ENCODE measurements around the gene CARD9.
A peak's percentile ranks its signal among the peaks of the same experiment; 100 is the strongest.
"Not testable (repeated sequence)": the region's sequence is repeated elsewhere in the genome, so short reads cannot be mapped to it uniquely, and the experiment has no call there.

Gene CARD9

GRCh38 chr9:136363949-136364748, 9.3 kb downstream of the CARD9 start:
- DNase-seq (ENCODE audit: low read depth) = no peak

- DNase-seq (ENCODE audit: low read depth) = peak; percentile 93
These were observed 10.1 kb downstream of the CARD9 start, which contains the start of gene DNLZ for GRCh38 chr9:136363106-136363948. Gene DNLZ, minus strand, starts transcription at chr9:136363744. Its CDS starts 30 bp downstream, at chr9:136363714.

- no peak for DNase-seq (ENCODE audit: low read depth)
These were observed 11.1 kb downstream of the CARD9 start for GRCh38 chr9:136362450-136362784.

GRCh38 chr9:136361754-136362449, 11.6 kb downstream of the CARD9 start:
- DNase-seq (ENCODE audit: low read depth) = no peak

GRCh38 chr9:136361047-136361753, 12.3 kb downstream of the CARD9 start:
- DNase-seq (ENCODE audit: low read depth) = no peak

GRCh38 chr9:136359774-136360718, 13.4 kb downstream of the CARD9 start:
- DNase-seq (ENCODE audit: low read depth) = no peak

- no peak for DNase-seq (ENCODE audit: low read depth)
These were observed 14.6 kb downstream of the CARD9 start for GRCh38 chr9:136358888-136359287.

GRCh38 chr9:136358016-136358415, 15.5 kb downstream of the CARD9 start:
- DNase-seq (ENCODE audit: low read depth) = no peak

- no peak for DNase-seq (ENCODE audit: low read depth)
These were observed 16.2 kb downstream of the CARD9 start for GRCh38 chr9:136357202-136357725.

- no peak for DNase-seq (ENCODE audit: low read depth)
These were observed 17.6 kb downstream of the CARD9 start for GRCh38 chr9:136355616-136356557.

GRCh38 chr9:136354592-136355085, 18.8 kb downstream of the CARD9 start:
- DNase-seq (ENCODE audit: low read depth) = no peak

GRCh38 chr9:136353757-136354488, 19.5 kb downstream of the CARD9 start:
- DNase-seq (ENCODE audit: low read depth) = no peak

- DNase-seq (ENCODE audit: low read depth) = no peak
These were observed 20.4 kb downstream of the CARD9 start for GRCh38 chr9:136353088-136353487.

- DNase-seq (ENCODE audit: low read depth) = no peak
These were observed 20.8 kb downstream of the CARD9 start for GRCh38 chr9:136352682-136353081.

GRCh38 chr9:136351868-136352267, 21.6 kb downstream of the CARD9 start:
- DNase-seq (ENCODE audit: low read depth) = not testable (repeated sequence)

- DNase-seq (ENCODE audit: low read depth) = no peak
These were observed 22.1 kb downstream of the CARD9 start for GRCh38 chr9:136351252-136351800.

GRCh38 chr9:136349546-136349945, 23.9 kb downstream of the CARD9 start:
- DNase-seq (ENCODE audit: low read depth) = no peak

- DNase-seq (ENCODE audit: low read depth) = no peak
These were observed 24.8 kb downstream of the CARD9 start for GRCh38 chr9:136348691-136349090.

Measured in activated T-helper 9 cell treated with anti-CD3 and anti-CD28 coated beads, Interleukin-2, amount 50 U/mL, for 16 hours (primary cell).